GM21619 (cell line): ENCODE measurements around the gene SLC39A1.
"Not testable (repeated sequence)": the region's sequence is repeated elsewhere in the genome, so short reads cannot be mapped to it uniquely, and the experiment has no call there.

Experiments
- ATAC-seq: cut with Tn5 transposase; IDR thresholded peaks from one replicate; pipeline ENCODE4 v1.9.1; 2021; ENCODE audit not compliant: unreplicated experiment

SLC39A1 gene

DNA sequence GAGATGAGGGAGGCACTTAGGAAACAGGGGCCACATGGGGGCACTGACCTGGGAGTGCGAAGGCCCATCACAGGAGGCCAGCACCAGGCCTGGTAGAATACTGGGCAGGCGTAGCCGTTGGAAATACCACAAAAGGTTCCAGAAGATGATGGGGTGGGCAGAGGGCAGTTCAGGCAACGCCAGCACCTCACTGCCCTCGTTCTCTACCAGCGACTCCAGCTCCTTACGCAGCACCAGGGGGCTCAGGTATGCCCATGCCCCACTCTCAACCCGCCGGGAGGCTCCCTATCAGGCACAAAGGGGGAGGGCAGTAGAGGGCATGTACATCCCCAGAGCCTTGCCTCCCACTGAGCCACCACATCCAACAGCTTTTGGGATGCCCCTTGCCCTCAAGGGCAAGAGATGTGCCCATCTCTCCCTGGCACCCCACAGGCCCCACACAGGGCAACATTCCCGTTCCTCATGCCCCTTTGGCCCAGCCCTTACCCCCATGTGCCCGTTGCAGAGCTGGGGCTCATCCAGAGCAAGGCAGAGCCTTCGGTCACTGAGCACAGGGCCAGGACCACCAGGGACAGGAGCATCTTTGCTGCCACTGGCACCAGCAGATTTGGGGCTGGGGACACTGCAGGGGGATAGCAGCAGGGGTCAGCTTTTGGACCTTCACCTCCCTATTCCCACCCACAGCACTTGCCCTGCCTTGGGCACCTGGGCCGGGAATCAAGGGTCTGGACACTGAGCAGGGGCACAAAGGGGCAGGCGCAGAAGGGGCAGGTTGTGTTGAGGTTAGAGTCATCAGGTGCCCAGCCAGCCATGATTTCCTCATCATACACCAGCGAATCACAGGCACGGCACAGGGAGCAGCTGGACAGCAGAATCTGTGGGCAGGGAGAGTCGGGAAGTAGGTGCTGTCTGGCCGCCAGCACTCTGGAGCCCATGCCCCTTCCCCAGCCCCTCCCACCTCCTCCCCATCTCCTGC, 30.9 kb downstream of the SLC39A1 start:
- ATAC-seq, result no peak

DNA sequence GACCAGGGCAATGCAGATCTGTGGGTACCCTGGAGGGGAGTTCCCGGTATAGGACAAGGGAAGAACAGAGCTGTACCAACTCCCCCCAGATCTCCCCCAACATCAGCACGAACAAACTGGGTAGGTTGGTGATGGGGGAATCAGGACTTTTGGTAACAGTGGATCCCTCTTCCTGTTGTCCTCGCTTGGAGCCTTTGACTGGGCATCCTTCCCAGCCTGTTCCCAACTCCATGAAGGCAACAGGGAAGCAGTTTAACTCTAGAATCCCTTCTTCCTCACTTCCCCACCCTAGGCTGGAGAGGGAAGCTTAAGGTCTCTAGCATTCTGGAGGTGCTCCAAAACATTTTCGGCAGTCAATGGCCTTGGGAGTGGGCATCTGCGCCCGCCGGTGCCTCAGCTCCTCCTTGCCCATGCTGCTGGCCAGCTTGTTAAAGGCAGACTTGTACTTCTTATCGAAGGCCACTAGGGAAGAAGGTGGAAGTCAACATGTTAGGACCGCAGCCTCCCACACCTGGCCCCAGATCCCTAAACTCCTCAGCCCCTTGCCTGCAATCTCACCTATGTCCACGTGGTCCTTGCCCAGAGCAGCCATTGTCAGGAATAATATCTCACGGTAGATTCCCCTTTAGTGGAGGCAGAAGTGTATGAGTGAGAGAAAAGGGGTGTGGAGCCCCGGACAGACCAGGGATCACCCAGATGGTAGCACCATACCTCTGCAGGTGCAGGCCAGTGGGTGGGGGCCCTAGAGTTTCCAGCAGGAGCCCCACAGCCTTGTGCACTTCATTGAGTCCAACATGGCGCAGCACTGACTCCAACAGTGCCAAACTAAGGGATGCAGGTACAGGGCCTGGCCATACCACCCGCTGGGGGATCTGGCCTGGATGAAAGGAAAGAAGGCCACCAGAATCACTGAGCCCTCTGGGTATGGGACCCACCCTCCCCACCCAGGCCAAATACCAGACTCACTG, 33.1 kb downstream of the SLC39A1 start:
- ATAC-seq, result no peak

GRCh38 chr1:153929426-153929825, 33.9 kb downstream of the SLC39A1 start:
- ATAC-seq, result no peak

GRCh38 chr1:153928791-153929341, 34.5 kb downstream of the SLC39A1 start:
- ATAC-seq, result no peak

DNA sequence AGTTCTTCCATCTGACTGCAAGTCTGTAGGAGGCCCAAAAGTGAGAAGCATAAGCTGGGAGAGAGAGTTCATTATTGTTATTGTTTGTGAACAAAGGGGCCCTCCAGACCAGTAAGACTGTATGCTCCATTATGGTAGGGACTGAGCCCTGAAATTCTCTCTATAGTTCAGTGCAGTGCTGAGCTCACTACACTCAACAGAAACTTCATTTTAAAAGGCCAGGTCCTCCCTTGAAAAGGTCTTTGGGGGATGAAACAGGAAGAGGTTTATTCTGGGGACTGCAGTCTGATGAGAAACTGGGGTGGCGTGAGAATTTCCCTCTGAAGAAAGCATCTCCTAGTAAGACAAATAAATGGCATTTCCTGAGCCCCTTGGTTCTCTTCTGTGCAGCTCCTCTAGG, 35.1 kb downstream of the SLC39A1 start:
- ATAC-seq, result no peak

DNA sequence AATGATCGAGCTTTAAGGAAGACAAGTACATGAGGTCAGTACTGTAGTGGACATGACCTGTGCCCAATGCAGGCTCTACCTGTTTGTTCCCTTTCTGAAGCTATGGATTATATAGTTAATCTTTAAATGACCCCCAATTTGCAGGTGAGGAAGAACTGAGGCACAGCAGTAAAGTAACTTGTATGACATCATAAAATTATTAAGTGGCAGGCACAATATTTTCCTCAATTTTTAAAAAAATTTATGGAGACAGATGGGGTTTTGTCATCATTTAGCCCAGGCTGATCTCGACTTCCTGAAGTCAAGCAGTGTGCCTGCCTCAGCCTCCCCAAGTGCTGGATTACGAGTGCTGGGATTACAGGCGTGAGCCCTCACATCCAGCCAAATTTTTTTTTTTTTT, 36.9 kb downstream of the SLC39A1 start:
- no peak for ATAC-seq

GRCh38 chr1:153922972-153923925, 40.1 kb downstream of the SLC39A1 start, which contains the start of gene GATAD2B:
TSS of gene GATAD2B (minus strand) at chr1:153922972. CDS start at chr1:153828347, 94,625 bp downstream.
- peak; percentile 91 for ATAC-seq

DNA sequence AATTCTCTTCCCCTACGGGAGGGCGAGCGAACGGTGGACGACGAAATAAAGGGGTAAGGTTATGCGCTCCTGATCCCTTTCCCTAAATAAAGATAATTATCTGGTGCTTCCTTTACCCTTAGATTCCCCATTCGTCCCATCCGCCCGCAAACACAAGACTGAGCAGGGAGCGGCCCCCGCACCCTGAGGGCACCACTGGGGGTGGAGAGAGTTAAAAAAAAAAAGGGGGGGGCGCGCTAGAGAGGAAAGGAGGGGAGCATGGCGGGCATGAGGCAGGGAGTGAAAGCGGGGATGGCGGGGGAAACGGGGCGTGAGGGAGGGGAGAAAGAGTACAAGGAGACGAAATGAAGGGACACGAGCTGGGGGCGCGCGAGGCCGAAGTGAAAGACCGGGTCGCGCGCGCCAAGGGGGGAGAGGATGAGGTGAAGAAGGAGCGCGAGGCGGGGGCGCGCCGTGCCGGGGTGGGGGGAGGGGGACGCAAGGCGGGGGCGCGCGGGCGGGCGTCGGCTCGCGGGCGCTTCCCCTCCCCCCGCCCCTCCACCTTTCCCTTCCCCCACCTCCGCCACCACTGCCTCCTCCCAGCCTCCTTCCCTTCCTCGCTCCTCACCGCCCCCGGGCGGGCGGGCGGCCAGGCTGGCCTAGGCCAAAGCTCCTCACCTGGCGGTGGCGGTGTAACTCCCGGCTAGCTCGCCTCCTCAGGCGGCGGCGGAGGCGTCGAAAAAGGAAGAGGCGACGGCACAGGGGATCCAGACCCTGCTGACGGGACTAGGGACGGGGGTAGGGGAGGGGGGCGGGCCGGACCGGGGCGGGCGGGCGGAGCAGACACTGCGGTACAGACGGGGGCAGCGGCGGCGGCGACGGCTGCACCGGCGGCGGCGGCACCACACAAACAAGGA, 41.0 kb downstream of the SLC39A1 start:
- peak; percentile 22 for ATAC-seq

- no peak for ATAC-seq
These were observed 41.6 kb downstream of the SLC39A1 start for GRCh38 chr1:153921803-153922075.

DNA sequence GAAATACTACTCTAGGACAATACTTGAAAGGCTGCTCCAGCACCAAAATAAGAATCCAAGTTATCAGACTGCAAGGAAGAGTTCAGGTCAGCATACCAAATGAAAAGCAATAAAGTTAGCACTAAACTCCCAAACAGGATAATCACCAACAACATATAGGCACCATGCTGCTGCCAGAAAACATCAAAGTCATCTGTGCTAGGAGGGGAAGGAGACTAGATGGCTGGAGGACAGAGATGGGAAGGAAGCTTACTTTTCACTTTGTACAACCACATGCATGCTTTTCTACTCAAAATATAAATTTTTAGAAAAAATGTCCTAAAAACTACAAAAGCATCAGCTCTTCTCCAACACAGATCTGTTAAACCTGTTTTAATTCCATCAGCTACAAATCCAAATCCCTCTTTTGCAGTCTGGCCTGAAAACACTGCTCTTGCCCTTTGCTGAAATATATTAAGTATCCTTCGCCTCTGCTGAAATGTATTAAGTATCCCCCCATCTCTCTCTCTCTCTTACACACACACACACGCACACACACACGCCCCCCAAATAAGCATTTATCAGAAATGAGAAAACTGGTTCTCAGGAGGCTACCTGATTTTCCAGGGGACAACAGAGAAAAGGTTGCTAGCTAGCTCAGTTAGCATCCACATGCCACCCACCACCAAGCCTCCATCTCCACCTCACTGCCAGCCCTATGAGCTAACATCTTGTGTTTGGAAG, 42.1 kb downstream of the SLC39A1 start:
- ATAC-seq, result no peak

GRCh38 chr1:153919876-153920852, 43.2 kb downstream of the SLC39A1 start:
- no peak for ATAC-seq

DNA sequence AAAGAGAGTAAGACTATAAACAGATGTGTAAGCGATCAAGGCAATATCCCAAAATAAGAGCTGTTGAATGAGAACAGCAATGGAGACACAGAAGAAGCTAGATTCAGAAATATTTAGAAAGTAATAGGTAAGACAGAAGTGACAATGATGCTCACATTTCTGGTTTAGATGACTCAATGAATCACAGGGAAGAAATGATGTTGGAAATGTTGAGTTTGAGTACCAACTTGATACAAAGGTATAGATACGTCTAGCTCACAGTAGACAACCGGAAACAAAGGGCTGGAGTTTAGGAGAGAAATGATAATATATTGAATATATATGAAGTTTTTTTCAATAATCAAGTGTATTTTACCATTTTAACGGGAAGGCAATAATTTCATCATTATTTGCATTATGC, 47.0 kb downstream of the SLC39A1 start:
- no peak for ATAC-seq

DNA sequence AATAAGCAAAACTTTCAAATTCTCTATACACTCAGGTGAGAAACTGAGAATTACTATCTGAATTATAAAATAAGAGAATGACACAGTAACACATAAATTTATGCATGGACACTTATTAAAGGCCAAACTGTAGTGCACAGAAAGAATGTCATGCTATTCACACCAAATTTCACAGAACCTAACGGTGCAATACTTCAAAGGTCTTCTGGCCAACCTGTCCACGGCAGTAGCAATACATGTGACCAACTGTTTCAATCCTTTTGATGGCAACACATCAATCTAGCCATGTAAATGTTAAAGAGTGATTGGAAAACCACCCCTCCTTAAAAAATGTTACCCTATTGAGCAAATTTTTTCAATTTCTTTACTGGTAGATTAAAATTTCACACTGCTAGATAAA, 51.0 kb downstream of the SLC39A1 start:
- ATAC-seq, result no peak

DNA sequence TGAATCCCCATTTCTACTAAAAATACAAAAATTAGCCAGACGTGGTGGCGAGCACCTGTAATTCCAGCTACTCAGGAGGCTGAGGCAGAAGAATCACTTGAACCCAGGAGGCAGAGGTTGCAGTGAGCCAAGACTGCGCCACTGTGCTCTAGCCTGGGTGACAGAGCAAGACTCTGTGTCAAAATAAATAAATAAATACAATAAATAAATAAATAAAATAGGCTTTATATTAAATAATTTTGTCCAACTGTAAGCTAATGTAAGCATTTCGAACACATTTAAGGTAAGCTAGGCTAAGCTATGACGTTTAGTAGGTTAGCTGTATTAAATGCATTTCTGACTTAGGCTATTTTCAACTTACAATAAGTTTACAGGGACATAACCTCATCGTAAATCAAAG, 52.8 kb downstream of the SLC39A1 start:
- not testable (repeated sequence) for ATAC-seq
